CD4-positive, alpha-beta T cell treated with Interleukin-10 for 1 hour (primary cell): ENCODE measurements around the gene CEACAM16.
A peak's percentile ranks its signal among the peaks of the same experiment; 100 is the strongest.

Source experiments
- DNase-seq: peaks from one replicate; pipeline ENCODE4 v3.0.0-alpha.2; 2020

The CEACAM16 gene

GRCh38 chr19:44748426-44749254 lies 49.7 kb downstream of the CEACAM16 start, which contains the start of gene BCL3:
TSS of gene BCL3 (plus strand) at chr19:44748708. CDS start at chr19:44748791, 83 bp downstream.
- peak; percentile 93 for DNase-seq

GRCh38 chr19:44749292-44749691 lies 50.3 kb downstream of the CEACAM16 start:
- DNase-seq: no peak

- DNase-seq: peak; percentile 23
Measured at GRCh38 chr19:44749994-44750393, 51.0 kb downstream of the CEACAM16 start.

GRCh38 chr19:44752123-44752815 lies 53.3 kb downstream of the CEACAM16 start:
- DNase-seq: peak; percentile 24

- peak; percentile 98 for DNase-seq
Measured at GRCh38 chr19:44752816-44753625, 54.1 kb downstream of the CEACAM16 start.

GRCh38 chr19:44753626-44753931 lies 54.6 kb downstream of the CEACAM16 start:
- DNase-seq: no peak

GRCh38 chr19:44753932-44754749 lies 55.2 kb downstream of the CEACAM16 start:
- DNase-seq: peak; percentile 94

GRCh38 chr19:44754750-44755080 lies 55.8 kb downstream of the CEACAM16 start:
- no peak for DNase-seq

GRCh38 chr19:44755219-44755618 lies 56.3 kb downstream of the CEACAM16 start:
- peak; percentile 30 for DNase-seq

GRCh38 chr19:44756089-44756562 lies 57.2 kb downstream of the CEACAM16 start:
- DNase-seq: peak; percentile 24

- DNase-seq: peak; percentile 14
Measured at GRCh38 chr19:44757057-44757734, 58.2 kb downstream of the CEACAM16 start.

GRCh38 chr19:44757735-44758505 lies 59.0 kb downstream of the CEACAM16 start:
- DNase-seq: peak; percentile 8

GRCh38 chr19:44758596-44758995 lies 59.6 kb downstream of the CEACAM16 start:
- peak; percentile 13 for DNase-seq

GRCh38 chr19:44759083-44759804 lies 60.3 kb downstream of the CEACAM16 start:
- no peak for DNase-seq
